HG03432 (cell line): ENCODE measurements around the gene SSX2.
"Not testable (repeated sequence)": the region's sequence is repeated elsewhere in the genome, so short reads cannot be mapped to it uniquely, and the experiment has no call there.

Experiments
- ATAC-seq: cut with Tn5 transposase; IDR thresholded peaks from one replicate; pipeline ENCODE4 v1.9.1; 2021; ENCODE audit warnings: mild to moderate bottlenecking, moderate library complexity; ENCODE audit not compliant: unreplicated experiment

Gene SSX2

GRCh38 chrX:52707078-52707477 lies at the start of gene SSX2:
Gene SSX2 (minus strand): TSS chrX:52707178. CDS start chrX:52705749, 1,429 bp downstream.
- ATAC-seq: not testable (repeated sequence)

DNA sequence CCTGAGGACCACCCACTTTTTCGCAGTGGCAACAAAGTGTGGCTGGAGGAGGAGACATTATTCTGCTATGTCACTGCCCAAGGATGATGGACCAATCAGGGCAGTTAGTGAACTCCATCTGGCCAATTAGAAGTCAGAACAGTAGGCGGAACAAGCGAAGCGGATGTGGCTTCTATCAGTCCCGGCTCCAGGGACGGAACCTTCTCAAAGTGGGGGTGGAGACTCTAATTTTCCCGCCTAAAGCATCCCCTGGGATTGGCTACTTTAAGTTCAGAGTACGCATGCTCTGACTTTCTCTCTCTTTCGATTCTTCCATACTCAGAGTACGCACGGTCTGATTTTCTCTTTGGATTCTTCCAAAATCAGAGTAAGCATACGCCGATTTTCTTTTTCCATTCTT lies 44.0 kb upstream of the SSX2 start, which contains the start of gene SSX2B:
Gene SSX2B (plus strand): TSS at position 301 of the 400 bp plus-strand sequence. CDS start 1,429 bp downstream, outside the sequence.
- not testable (repeated sequence) for ATAC-seq

GRCh38 chrX:52692034-52692433 lies 14.9 kb downstream of the SSX2 start:
- ATAC-seq: not testable (repeated sequence)

DNA sequence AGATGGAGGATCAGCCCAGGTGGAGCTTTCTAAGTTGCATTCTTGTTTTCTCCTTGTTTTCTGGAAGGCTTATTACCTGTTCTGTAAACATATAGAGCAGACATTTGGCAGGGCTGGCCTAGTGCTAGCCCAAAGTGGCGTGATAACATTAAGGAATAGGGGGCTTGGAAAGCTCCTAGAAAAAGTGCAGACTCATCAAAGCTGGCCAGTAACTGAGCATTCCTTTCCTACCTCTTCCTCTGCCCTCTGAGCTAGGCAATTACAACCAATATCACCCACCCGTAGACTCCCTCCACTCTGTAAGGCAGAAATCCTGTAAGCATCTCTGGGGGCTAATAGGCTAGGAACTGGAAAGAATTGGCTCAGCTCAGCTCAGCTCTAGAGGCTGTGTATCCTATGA lies 44.8 kb downstream of the SSX2 start:
- not testable (repeated sequence) for ATAC-seq

DNA sequence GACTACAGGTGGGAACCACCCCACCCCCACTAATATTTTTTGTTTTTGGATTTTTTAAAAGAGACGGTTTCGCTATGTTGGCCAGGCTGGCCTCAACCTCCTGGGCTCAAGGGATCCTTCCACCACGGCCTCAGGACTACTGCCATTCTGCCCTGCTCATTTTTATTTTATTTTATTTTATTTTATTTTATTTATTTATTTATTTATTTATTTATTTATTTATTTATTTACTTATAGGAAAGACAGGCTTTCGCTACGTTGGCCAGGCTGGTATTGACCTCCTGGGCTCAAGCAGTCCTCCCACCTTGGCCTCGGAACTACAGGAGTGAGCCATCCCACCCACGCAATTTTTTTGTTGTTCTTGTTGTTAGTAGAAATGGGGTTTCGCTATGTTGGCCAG lies 51.5 kb downstream of the SSX2 start:
- not testable (repeated sequence) for ATAC-seq

DNA sequence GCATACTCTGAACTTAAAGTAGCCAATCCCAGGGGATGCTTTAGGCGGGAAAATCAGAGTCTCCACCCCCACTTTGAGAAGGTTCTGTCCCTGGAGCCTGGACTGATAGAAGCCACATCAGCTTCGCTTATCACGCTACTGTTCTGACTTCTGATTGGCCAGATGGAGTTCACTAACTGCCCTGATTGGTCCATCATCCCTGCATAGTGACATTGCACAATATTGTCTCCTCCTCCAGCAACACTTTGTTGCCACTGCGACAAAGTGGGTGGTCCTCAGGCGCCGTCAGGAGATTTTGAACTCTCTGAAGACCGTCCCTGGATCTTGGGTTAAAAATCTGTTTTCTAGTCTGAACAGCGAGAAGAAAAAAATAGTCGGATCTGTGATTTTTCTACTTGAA lies 52.2 kb downstream of the SSX2 start, which contains the start of gene SSX7:
Gene SSX7 (minus strand): TSS at position 101 of the 400 bp plus-strand sequence. CDS start 1,428 bp downstream, outside the sequence.
- not testable (repeated sequence) for ATAC-seq

DNA sequence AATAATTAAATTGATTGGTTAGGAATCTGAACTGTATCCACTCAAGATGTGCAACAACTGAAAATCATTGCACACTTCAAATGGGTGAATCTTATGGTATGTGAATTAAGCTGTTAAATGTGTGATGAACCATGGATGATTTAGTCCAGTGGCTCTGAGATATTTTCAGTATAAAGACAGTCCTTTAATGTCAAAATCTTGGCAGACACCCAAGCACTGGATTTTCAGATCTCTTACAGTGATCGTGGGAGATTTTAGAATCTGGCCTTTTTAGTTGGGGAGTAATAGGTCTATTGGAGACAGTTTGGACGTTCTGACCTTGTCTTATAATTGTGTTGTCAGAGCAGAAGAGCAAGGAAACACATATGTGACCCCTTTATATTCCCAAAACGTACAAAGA lies 56.3 kb downstream of the SSX2 start:
- not testable (repeated sequence) for ATAC-seq

- ATAC-seq: not testable (repeated sequence)
Observed at GRCh38 chrX:52648956-52649355, 58.0 kb downstream of the SSX2 start.
